Naive B cell (primary cell): ENCODE data around the gene DOCK7. TPM values are rescaled to one million over a fixed set of nuclear protein-coding genes. Genes with fewer than 3 reads are reported as not detected.
A peak's percentile ranks its signal among the peaks of the same experiment; 100 is the strongest.

Experiments used
- ATAC-seq, 2 donors: fragments of 150-1000 bp; cut with Tn5 transposase; 2 replicates each; pipeline ENCODE4 v1.10.0; 2021; ENCODE audit warnings: low read depth in 2 of 2, mild to moderate bottlenecking in 2 of 2, moderate library complexity in 2 of 2
- DNase-seq: peaks from one replicate; pipeline ENCODE4 v3.0.0; 2022
- H3K27ac Mint-ChIP-seq, 6 donors: one replicate each; pipeline ENCODE4 v1.8.0; 2020 to 2022; ENCODE audit warnings: mild to moderate bottlenecking in 6 of 6, mixed read lengths in 6 of 6, moderate library complexity in 5 of 6, inconsistent platforms in 2 of 6
- H3K27me3 Mint-ChIP-seq, 3 donors: one replicate each; pipeline ENCODE4 v1.8.0; 2021 to 2022; ENCODE audit warnings: mixed read lengths in 3 of 3, mild to moderate bottlenecking in 1 of 3
- H3K36me3 Mint-ChIP-seq, 2 donors: one replicate each; pipeline ENCODE4 v1.8.0; 2020 to 2022; ENCODE audit warnings: mixed read lengths in 2 of 2, inconsistent platforms in 1 of 2, mild to moderate bottlenecking in 1 of 2
- H3K4me1 Mint-ChIP-seq, 3 donors: one replicate each; pipeline ENCODE4 v1.8.0; 2020 to 2022; ENCODE audit warnings: mixed read lengths in 3 of 3, inconsistent platforms in 1 of 3, mild to moderate bottlenecking in 1 of 3, moderate library complexity in 1 of 3
- H3K4me3 Mint-ChIP-seq, 8 donors: one replicate each; pipeline ENCODE4 v1.8.0; 2020 to 2022; ENCODE audit warnings: mild to moderate bottlenecking in 8 of 8, mixed read lengths in 8 of 8, moderate library complexity in 8 of 8, inconsistent platforms in 2 of 8
- H3K9me3 Mint-ChIP-seq, 7 donors: one replicate each; pipeline ENCODE4 v1.8.0; 2020 to 2022; ENCODE audit warnings: mixed read lengths in 7 of 7, mild to moderate bottlenecking in 5 of 7, inconsistent platforms in 2 of 7, moderate library complexity in 1 of 7
- polyA plus RNA-seq, 6 donors: library from polyadenylated mRNA; unstranded; fragments of 300-500 nt; fragmentation: Illumina TruSeq; gene quantifications; one replicate each; pipeline ENCODE4 v1.2.3, GENCODE V29; 2021; ENCODE audit warnings: low read depth in 6 of 6

Gene DOCK7, protein sequence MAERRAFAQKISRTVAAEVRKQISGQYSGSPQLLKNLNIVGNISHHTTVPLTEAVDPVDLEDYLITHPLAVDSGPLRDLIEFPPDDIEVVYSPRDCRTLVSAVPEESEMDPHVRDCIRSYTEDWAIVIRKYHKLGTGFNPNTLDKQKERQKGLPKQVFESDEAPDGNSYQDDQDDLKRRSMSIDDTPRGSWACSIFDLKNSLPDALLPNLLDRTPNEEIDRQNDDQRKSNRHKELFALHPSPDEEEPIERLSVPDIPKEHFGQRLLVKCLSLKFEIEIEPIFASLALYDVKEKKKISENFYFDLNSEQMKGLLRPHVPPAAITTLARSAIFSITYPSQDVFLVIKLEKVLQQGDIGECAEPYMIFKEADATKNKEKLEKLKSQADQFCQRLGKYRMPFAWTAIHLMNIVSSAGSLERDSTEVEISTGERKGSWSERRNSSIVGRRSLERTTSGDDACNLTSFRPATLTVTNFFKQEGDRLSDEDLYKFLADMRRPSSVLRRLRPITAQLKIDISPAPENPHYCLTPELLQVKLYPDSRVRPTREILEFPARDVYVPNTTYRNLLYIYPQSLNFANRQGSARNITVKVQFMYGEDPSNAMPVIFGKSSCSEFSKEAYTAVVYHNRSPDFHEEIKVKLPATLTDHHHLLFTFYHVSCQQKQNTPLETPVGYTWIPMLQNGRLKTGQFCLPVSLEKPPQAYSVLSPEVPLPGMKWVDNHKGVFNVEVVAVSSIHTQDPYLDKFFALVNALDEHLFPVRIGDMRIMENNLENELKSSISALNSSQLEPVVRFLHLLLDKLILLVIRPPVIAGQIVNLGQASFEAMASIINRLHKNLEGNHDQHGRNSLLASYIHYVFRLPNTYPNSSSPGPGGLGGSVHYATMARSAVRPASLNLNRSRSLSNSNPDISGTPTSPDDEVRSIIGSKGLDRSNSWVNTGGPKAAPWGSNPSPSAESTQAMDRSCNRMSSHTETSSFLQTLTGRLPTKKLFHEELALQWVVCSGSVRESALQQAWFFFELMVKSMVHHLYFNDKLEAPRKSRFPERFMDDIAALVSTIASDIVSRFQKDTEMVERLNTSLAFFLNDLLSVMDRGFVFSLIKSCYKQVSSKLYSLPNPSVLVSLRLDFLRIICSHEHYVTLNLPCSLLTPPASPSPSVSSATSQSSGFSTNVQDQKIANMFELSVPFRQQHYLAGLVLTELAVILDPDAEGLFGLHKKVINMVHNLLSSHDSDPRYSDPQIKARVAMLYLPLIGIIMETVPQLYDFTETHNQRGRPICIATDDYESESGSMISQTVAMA (N-terminal part only)
- polyA plus RNA-seq: 1 to 10 TPM; 2.8 to 4.4 (median 3.7) TPM

GRCh38 chr1:62687903-62688686 is at the start of gene DOCK7:
Gene DOCK7, minus strand, starts transcription at chr1:62688386. Its CDS starts 122 bp downstream, at chr1:62688264.
- Mint-ChIP-seq H3K9me3 (no peaks in the 10 kb centered on the region), H3K27ac (peak within 1 kb of the TSS; percentile 21 to 97 (median 90)), H3K27me3 (no peaks in the 10 kb centered on the region), H3K4me1 (peaks cover 12 to 32% (median 22%) of the 10 kb centered on the region in 3 donors), H3K36me3 (no peaks in the 10 kb centered on the region), H3K4me3 (peak within 1 kb of the TSS; percentile 92 to 98 (median 95))
- ATAC-seq (peak; percentile 77 to 78), DNase-seq (peak; percentile 55)

- no peak overlapping the region for H3K4me3 Mint-ChIP-seq
- no peaks in the 10 kb centered on the region for H3K4me1 Mint-ChIP-seq
- ATAC-seq (no peak), DNase-seq (no peak)
- no peaks in the 10 kb centered on the region for H3K9me3 Mint-ChIP-seq
- peaks cover 0 to 6% (median 0%) of the 10 kb centered on the region in 3 donors for H3K27me3 Mint-ChIP-seq
- peak overlapping the region in 2 of 6 donors; percentile 51 to 63 for H3K27ac Mint-ChIP-seq
- no peaks in the 10 kb centered on the region for H3K36me3 Mint-ChIP-seq
These were observed 47.4 kb upstream of the DOCK7 start for GRCh38 chr1:62735491-62736171.

GRCh38 chr1:62732331-62732730 is 44.1 kb upstream of the DOCK7 start:
- DNase-seq: no peak
- Mint-ChIP-seq H3K36me3 (no peaks in the 10 kb centered on the region), H3K27me3 (no peaks in the 10 kb centered on the region), H3K27ac (peak overlapping the region in 2 of 6 donors; percentile 15 to 35), H3K4me3 (no peak overlapping the region), H3K4me1 (no peaks in the 10 kb centered on the region), H3K9me3 (no peaks in the 10 kb centered on the region)
- no peak for ATAC-seq

DNA sequence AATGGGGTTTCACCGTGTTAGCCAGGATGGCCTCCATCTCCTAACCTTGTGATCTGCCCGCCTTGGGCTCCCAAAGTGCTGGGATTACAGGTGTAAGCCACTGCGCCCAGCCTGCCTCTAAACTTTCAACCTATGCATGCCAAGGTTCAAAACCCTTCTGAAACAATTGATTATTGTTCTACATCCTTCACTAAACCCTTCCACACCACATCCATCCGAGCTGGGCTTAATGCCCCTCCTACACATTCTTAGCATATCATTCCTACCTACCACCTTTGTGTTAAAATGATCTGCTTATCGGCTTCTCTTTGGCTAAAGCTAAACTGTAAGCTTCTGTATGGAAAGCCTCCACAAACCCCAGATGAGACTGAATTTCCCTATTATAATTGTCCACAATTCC is 40.8 kb upstream of the DOCK7 start:
- no peaks in the 10 kb centered on the region for H3K9me3 Mint-ChIP-seq
- H3K27me3 Mint-ChIP-seq: no peaks in the 10 kb centered on the region
- no peak overlapping the region for H3K4me3 Mint-ChIP-seq
- no peak overlapping the region for H3K27ac Mint-ChIP-seq
- ATAC-seq (no peak), DNase-seq (no peak)
- no peaks in the 10 kb centered on the region for H3K36me3 Mint-ChIP-seq
- peaks cover 3 to 8% (median 6%) of the 10 kb centered on the region in 3 donors for H3K4me1 Mint-ChIP-seq

DNA sequence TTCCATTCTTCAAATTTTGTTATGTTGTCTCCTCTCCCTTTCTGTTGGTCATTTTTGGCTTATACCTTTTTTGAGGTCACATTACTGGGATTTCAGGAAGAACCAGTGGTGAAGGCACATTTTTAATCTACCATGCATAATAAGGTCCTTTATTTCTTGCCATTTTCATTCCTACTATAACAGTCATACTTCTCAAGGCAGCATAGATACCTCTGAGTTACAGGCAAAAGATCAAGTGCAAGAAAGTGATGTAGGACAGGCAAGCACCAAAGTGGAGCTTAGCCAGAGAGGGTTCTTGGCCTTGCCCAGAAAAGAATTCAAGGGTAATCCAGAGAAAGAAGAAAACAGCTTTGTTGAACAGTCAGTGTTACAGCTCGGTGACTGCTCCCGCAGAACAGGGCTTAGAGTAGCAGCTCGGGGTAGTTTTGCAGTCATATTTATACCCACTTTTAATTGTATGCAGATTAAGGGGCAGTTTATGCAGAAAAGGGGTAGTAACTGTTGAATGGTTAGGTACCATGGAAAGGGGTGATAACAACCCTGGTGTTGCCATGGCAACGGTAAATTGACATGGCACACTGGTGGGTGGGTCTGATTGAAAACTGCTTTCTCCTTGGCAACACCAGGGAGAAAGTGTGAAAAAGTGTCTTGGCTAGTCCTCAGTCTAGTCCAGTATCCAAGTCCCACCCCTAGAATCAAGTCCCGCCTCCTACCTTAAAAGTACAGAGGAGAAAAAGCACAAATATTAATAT is 39.6 kb upstream of the DOCK7 start:
- H3K36me3 Mint-ChIP-seq: no peaks in the 10 kb centered on the region
- H3K27ac Mint-ChIP-seq: peak overlapping the region in 1 of 6 donors; percentile 67
- DNase-seq (no peak), ATAC-seq (peak in 1 of 2 donors; percentile 41)
- peaks cover 4 to 8% (median 6%) of the 10 kb centered on the region in 3 donors for H3K4me1 Mint-ChIP-seq
- no peaks in the 10 kb centered on the region for H3K27me3 Mint-ChIP-seq
- no peak overlapping the region for H3K4me3 Mint-ChIP-seq
- no peaks in the 10 kb centered on the region for H3K9me3 Mint-ChIP-seq

GRCh38 chr1:62726011-62726442 is 37.8 kb upstream of the DOCK7 start:
- Mint-ChIP-seq H3K9me3 (no peaks in the 10 kb centered on the region), H3K27ac (no peak overlapping the region), H3K4me1 (peaks cover 6 to 8% (median 8%) of the 10 kb centered on the region in 3 donors), H3K36me3 (no peaks in the 10 kb centered on the region), H3K4me3 (no peak overlapping the region), H3K27me3 (no peaks in the 10 kb centered on the region)
- ATAC-seq: no peak
- DNase-seq: no peak

DNA sequence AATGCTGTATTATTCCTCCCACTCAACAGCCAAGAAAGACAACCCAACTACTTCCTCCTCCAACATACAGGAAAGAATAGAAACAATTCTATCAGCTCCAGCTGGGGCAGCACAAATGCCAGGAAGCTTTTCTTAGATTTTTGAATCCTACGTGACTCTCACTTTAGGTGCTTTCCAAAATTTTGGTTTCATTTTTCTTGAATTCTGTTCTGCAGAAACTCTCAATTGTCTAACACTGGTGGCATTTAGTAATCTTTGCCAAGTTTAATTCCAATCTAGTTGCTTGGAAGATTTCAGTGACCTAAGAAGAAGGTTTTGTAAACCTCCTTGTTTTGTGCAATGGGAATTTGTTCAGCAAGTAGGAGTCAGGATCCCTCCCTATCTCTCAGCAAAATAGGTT is 37.1 kb upstream of the DOCK7 start:
- Mint-ChIP-seq H3K27ac (no peak overlapping the region), H3K9me3 (no peaks in the 10 kb centered on the region), H3K4me1 (peaks cover 6 to 8% (median 8%) of the 10 kb centered on the region in 3 donors), H3K36me3 (no peaks in the 10 kb centered on the region), H3K4me3 (no peak overlapping the region), H3K27me3 (no peaks in the 10 kb centered on the region)
- no peak for DNase-seq
- no peak for ATAC-seq

DNA sequence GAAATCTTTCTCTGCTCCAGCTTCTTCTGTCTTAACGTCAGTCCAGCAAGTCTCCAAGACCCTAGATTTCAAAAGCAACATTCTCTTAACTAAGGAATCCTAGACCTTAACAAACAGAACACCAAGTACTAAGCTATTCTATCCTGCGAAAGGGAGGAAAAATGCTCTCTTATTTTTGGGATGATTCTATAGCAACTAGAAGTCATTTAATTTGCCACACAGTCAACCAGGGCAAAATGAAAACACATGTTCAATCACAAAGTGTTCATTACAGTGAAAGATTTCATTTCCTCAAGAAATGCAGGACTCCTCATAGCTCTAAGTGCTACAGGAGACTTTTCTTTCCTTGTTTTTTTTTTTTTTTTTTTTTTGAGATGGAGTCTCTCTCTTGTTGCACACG is 36.2 kb upstream of the DOCK7 start:
- no peaks in the 10 kb centered on the region for H3K9me3 Mint-ChIP-seq
- no peak for DNase-seq
- peak overlapping the region in 1 of 6 donors; percentile 75 for H3K27ac Mint-ChIP-seq
- H3K36me3 Mint-ChIP-seq: no peaks in the 10 kb centered on the region
- peaks cover 6 to 8% (median 8%) of the 10 kb centered on the region in 3 donors for H3K4me1 Mint-ChIP-seq
- no peak for ATAC-seq
- H3K4me3 Mint-ChIP-seq: no peak overlapping the region
- H3K27me3 Mint-ChIP-seq: no peaks in the 10 kb centered on the region

DNA sequence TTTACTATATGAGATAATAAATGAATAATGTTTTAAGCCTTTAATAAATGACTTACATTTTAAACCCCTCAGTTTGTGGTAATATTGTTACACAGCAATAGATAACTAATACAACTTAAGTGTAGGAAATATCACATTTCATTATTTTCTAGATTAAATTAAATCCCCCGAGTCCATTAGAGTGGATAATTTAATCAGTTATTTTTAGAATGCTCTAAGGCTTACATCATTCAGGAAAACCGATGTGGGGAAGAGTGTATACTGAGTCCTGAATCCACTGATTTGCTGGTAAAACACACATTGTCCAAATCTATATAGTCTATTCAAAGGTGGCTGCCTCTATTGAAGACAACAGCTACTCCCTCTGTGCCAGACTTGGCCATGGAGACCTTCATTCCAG is 35.7 kb upstream of the DOCK7 start:
- no peak overlapping the region for H3K4me3 Mint-ChIP-seq
- DNase-seq (no peak), ATAC-seq (no peak)
- H3K27ac Mint-ChIP-seq: peak overlapping the region in 1 of 6 donors; percentile 75
- no peaks in the 10 kb centered on the region for H3K9me3 Mint-ChIP-seq
- no peaks in the 10 kb centered on the region for H3K36me3 Mint-ChIP-seq
- no peaks in the 10 kb centered on the region for H3K27me3 Mint-ChIP-seq
- peaks cover 6 to 8% (median 8%) of the 10 kb centered on the region in 3 donors for H3K4me1 Mint-ChIP-seq

- Mint-ChIP-seq H3K27me3 (peaks cover 0 to 6% (median 0%) of the 10 kb centered on the region in 3 donors), H3K4me1 (peaks cover 6 to 12% (median 8%) of the 10 kb centered on the region in 3 donors), H3K4me3 (no peak overlapping the region), H3K36me3 (no peaks in the 10 kb centered on the region), H3K27ac (no peak overlapping the region), H3K9me3 (no peaks in the 10 kb centered on the region)
- DNase-seq: no peak
- ATAC-seq: no peak
These were observed 34.6 kb upstream of the DOCK7 start for GRCh38 chr1:62722796-62723195.

GRCh38 chr1:62720946-62721554 is 32.9 kb upstream of the DOCK7 start:
- Mint-ChIP-seq H3K27me3 (peaks cover 0 to 8% (median 0%) of the 10 kb centered on the region in 3 donors), H3K9me3 (no peaks in the 10 kb centered on the region), H3K36me3 (no peaks in the 10 kb centered on the region), H3K4me1 (peaks cover 6 to 12% (median 8%) of the 10 kb centered on the region in 3 donors), H3K27ac (no peak overlapping the region), H3K4me3 (no peak overlapping the region)
- ATAC-seq: no peak
- no peak for DNase-seq
